B cell (primary cell): ENCODE measurements around the gene MYD88. TPM values are rescaled to one million over a fixed set of nuclear protein-coding genes. Genes with fewer than 3 reads are reported as not detected.

Experiments used
- ATAC-seq: fragments of 200-7000 bp; cut with Tn5 transposase; one replicate; pipeline ENCODE4 v1.10.0; 2021; ENCODE audit warnings: low read depth, mild to moderate bottlenecking, moderate number of reproducible peaks, moderate library complexity
- CTCF ChIA-PET: fragments of 350-600 bp; sonication (Branson Sonifier 250); formaldehyde crosslinking; loops from one replicate; lab custom pipeline; 2021; ENCODE audit warnings: antibody characterized with exemption, inconsistent platforms; lab: Charles Lee
- POLR2A ChIA-PET: fragments of 350-600 bp; sonication (Branson Sonifier 250); formaldehyde crosslinking; loops from one replicate; lab custom pipeline; 2021; ENCODE audit warnings: antibody characterized with exemption; lab: Charles Lee
- DNase-seq: peaks from one replicate; pipeline ENCODE4 v3.0.0; 2013
- H2AFZ ChIP-seq: 2 replicates; pipeline ENCODE4 v1.6.1; 2012; ENCODE audit warnings: mild to moderate bottlenecking, low read depth, low read length; ENCODE audit not compliant: insufficient read depth, poor library complexity, severe bottlenecking
- H3K27ac ChIP-seq, 2 donors: 1 replicate in 1 of 2; 2 replicates in 1 of 2; pipeline ENCODE4 v1.5.1; 2012 to 2013; ENCODE audit warnings: low read length in 2 of 2, mild to moderate bottlenecking in 2 of 2, moderate library complexity in 1 of 2
- H3K27me3 ChIP-seq, 4 experiments: fragments of 200-600 bp in 1 of 4; sonication (generic) in 1 of 4; replicated peaks in 1 of 4; 1 replicate in 2 of 4; 2 replicates in 2 of 4; pipeline versions ENCODE4 v1.6.1 to v1.7.0; 2013 to 2016; ENCODE audit warnings: low read length in 3 of 4, mild to moderate bottlenecking in 2 of 4, mixed read lengths in 1 of 4, moderate library complexity in 1 of 4; ENCODE audit not compliant: insufficient read depth in 4 of 4, control insufficient read depth in 3 of 4; ENCODE audit errors: control extremely low read depth in 1 of 4
- H3K36me3 ChIP-seq, 2 experiments: replicated peaks in 1 of 2; 1 replicate in 1 of 2; 2 replicates in 1 of 2; pipeline versions ENCODE4 v1.6.1 to v1.7.1; 2013; ENCODE audit warnings: low read length in 1 of 2; ENCODE audit not compliant: insufficient read depth in 2 of 2, control insufficient read depth in 1 of 2; ENCODE audit errors: control extremely low read depth in 1 of 2, extremely low read depth in 1 of 2
- H3K4me1 ChIP-seq, 2 donors: fragments of 200-600 bp in 1 of 2; sonication (generic) in 1 of 2; 1 replicate in 1 of 2; 2 replicates in 1 of 2; pipeline versions ENCODE4 v1.5.1 to v1.6.1; 2013 to 2017; ENCODE audit warnings: low read length in 2 of 2; ENCODE audit not compliant: control insufficient read depth in 2 of 2, insufficient read depth in 2 of 2
- H3K4me2 ChIP-seq: replicated peaks from 2 replicates; pipeline ENCODE3; 2012; ENCODE audit warnings: mild to moderate bottlenecking, low read depth, low read length; ENCODE audit not compliant: poor library complexity, severe bottlenecking
- H3K4me3 ChIP-seq, 5 experiments: fragments of 200-600 bp in 1 of 5; sonication (generic) in 1 of 5; 1 replicate in 3 of 5; 2 replicates in 2 of 5; pipeline versions ENCODE4 v1.5.1 to v1.7.0; 2011 to 2016; ENCODE audit warnings: low read length in 4 of 5, mild to moderate bottlenecking in 4 of 5, low read depth in 2 of 5, control low read depth in 1 of 5, moderate library complexity in 1 of 5; ENCODE audit not compliant: insufficient read depth in 1 of 5; ENCODE audit errors: control extremely low read depth in 1 of 5, extremely low read depth in 1 of 5
- H3K79me2 ChIP-seq: fragments of 200-600 bp; sonication (generic); one replicate; pipeline ENCODE4 v1.6.0; 2016; ENCODE audit warnings: low read length; ENCODE audit not compliant: control insufficient read depth, insufficient read depth
- H3K9ac ChIP-seq: fragments of 200-600 bp; sonication (generic); 2 replicates; pipeline ENCODE4 v1.6.1; 2017; ENCODE audit warnings: mild to moderate bottlenecking, low read length, moderate library complexity
- H3K9me3 ChIP-seq, 3 donors: one replicate each; pipeline versions ENCODE4 v1.6.1 to v1.7.1; 2013; ENCODE audit warnings: low read length in 2 of 3; ENCODE audit not compliant: control insufficient read depth in 2 of 3, insufficient read depth in 1 of 3; ENCODE audit errors: control extremely low read depth in 1 of 3
- H4K20me1 ChIP-seq: 2 replicates; pipeline ENCODE4 v1.6.0; 2012; ENCODE audit warnings: mild to moderate bottlenecking, low read length; ENCODE audit not compliant: insufficient read depth, control insufficient read depth, poor library complexity, severe bottlenecking
- H3K27ac Mint-ChIP-seq: one replicate; pipeline ENCODE4 v1.8.0; 2021; ENCODE audit warnings: mixed read lengths
- H3K27me3 Mint-ChIP-seq: one replicate; pipeline ENCODE4 v1.8.0; 2021; ENCODE audit warnings: mixed read lengths
- H3K4me1 Mint-ChIP-seq: one replicate; pipeline ENCODE4 v1.8.0; 2021; ENCODE audit warnings: mixed read lengths
- H3K4me3 Mint-ChIP-seq: one replicate; pipeline ENCODE4 v1.8.0; 2021; ENCODE audit warnings: mixed read lengths
- H3K9me3 Mint-ChIP-seq: one replicate; pipeline ENCODE4 v1.8.0; 2022; ENCODE audit warnings: mixed read lengths; ENCODE audit not compliant: insufficient read depth
- EZH2 ChIP-seq: IDR thresholded peaks from 2 replicates; pipeline ENCODE4 v1.6.1; 2012; ENCODE audit warnings: borderline replicate concordance, low read depth, mild to moderate bottlenecking, moderate library complexity, low read length; ENCODE audit not compliant: insufficient read depth, poor library complexity, severe bottlenecking
- WGBS: methylation state at CpG from one replicate; pipeline ENCODE4 v1.1.5; 2013; ENCODE audit warnings: missing lambda C conversion rate; ENCODE audit not compliant: insufficient coverage; 5-methylcytosine and 5-hydroxymethylcytosine counted together
- intact Hi-C: fragments of 100-400 bp; cut with micrococcal nuclease; formaldehyde crosslinking; loops from one replicate; pipeline ENCODE4 v1.10.0; 2022
- polyA plus RNA-seq: library from polyadenylated mRNA; depleted of rRNA; stranded (reverse); fragments of >200 nt; gene quantifications from 2 replicates; pipeline ENCODE4 v1.2.3, GENCODE V29; 2012
- total RNA-seq, 2 donors: library from RNA; stranded (reverse); fragments of 120-200 nt in 1 of 2; gene quantifications; 1 replicate in 1 of 2; 2 replicates in 1 of 2; pipeline versions ENCODE4 v1.2.3 to v1.2.4, GENCODE V29; 2013 to 2022
- TF ChIP-seq, protein P1 (sequence below): fragments of 200-600 bp; IDR thresholded peaks from one replicate; pipeline ENCODE4 v1.8.0; 2022; ENCODE audit warnings: antibody characterized with exemption, mild to moderate bottlenecking

MYD88 gene
- total and polyA plus RNA-seq, 2 donors (not counting 1 experiment from before 2014, with no cell fraction given): 48.0 to 52.3 TPM

DNA sequence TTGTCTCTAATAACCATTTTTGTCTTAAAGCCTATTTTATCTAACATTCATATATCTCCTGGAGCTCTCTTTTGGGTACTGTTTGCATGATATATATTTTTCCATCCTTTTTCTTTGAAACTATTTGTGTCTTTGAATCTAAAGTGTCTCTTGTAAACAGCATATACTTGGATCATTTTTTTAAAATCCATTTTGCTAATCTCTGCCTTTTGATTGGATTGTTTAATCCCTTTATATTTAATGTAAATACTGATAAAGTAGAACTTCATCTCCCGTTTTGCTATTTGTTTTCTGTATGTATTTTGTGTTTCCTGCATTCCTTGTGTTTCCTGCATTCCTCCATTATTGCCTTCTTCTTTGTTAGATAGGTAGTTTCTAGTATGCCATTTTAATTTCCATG is 32.9 kb upstream of the MYD88 start:
- peaks cover 4% of the 10 kb centered on the region for H3K9me3 Mint-ChIP-seq
- POLR2A ChIA-PET: no interaction called here
- peaks cover 8% of the 10 kb centered on the region for H3K4me1 Mint-ChIP-seq

DNA sequence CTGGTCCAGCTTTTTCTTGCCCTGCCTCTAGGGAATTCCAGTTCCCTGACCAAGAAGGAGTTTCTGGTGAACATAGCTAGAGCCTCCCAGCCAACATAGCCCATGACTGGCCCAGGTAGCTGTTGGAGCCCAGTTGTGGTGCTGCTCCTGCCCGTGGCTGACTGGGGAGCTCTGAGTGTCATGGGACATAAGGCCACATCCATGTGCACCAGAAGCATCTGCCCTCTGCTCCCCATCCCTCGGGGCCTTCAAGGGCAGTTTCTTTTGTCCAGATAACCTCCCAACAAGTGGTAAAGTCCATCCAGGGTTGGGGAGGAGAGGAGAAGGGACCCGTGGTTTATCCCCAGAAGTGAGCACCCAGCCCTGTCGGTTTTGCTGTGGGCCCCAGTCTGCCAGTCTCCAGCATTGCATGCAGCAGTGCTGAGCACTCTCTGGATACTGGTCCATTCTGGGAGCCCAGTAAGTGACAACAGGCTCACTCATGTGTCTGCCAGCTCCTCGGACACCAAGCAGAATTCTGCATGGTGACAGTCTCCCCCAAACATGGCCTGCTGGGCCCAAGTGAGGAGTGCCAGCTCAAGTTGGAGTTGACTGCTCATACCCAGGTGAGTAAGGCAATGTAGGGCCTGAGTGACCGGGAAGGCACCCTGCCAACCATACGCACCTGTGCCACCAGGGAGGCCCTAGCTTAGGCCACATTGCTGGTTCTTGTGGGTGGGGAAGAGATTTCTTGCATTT is 30.4 kb upstream of the MYD88 start:
- no peak overlapping the region for H3K9ac ChIP-seq
- TF ChIP-seq EZH2: no peak
- TF ChIP-seq, protein P1, sequence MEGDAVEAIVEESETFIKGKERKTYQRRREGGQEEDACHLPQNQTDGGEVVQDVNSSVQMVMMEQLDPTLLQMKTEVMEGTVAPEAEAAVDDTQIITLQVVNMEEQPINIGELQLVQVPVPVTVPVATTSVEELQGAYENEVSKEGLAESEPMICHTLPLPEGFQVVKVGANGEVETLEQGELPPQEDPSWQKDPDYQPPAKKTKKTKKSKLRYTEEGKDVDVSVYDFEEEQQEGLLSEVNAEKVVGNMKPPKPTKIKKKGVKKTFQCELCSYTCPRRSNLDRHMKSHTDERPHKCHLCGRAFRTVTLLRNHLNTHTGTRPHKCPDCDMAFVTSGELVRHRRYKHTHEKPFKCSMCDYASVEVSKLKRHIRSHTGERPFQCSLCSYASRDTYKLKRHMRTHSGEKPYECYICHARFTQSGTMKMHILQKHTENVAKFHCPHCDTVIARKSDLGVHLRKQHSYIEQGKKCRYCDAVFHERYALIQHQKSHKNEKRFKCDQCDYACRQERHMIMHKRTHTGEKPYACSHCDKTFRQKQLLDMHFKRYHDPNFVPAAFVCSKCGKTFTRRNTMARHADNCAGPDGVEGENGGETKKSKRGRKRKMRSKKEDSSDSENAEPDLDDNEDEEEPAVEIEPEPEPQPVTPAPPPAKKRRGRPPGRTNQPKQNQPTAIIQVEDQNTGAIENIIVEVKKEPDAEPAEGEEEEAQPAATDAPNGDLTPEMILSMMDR: no peak
- peaks cover 7 to 17% (median 8%) of the 10 kb centered on the region in 3 donors for H3K9me3 ChIP-seq
- H3K27me3 ChIP-seq: peaks cover 0 to 10% (median 0%) of the 10 kb centered on the region in 4 experiments
- no peak overlapping the region for H2AFZ ChIP-seq
- ATAC-seq (no peak), DNase-seq (no peak)
- no peak overlapping the region for H3K4me3 Mint-ChIP-seq
- H3K4me2 ChIP-seq: no peak overlapping the region
- H3K4me3 ChIP-seq: no peak overlapping the region
- ChIA-PET POLR2A (no interaction called here), CTCF (interaction anchor here (0.6 kb wide), 1 partner anchor 318 kb away, joined by 4 read pairs; no protein-coding TSS in a partner anchor)
- WGBS: 97% methylated on average over 6 of the region's 7 CpGs
- no peaks in the 10 kb centered on the region for H3K79me2 ChIP-seq
- H3K27ac ChIP-seq: no peak overlapping the region
- H3K4me1 ChIP-seq: no peaks in the 10 kb centered on the region
- H3K36me3 ChIP-seq: no peaks in the 10 kb centered on the region
- no peaks in the 10 kb centered on the region for H4K20me1 ChIP-seq
- peaks cover 4% of the 10 kb centered on the region for H3K9me3 Mint-ChIP-seq
- intact Hi-C loops: no loop called here
- H3K4me1 Mint-ChIP-seq: no peaks in the 10 kb centered on the region
- no peak overlapping the region for H3K27ac Mint-ChIP-seq
- H3K27me3 Mint-ChIP-seq: peaks cover 5% of the 10 kb centered on the region

More for the DNA sequence above, 32.9 kb upstream of the MYD88 start:
- Histone ChIP-seq H3K4me3 (no peak overlapping the region), H3K79me2 (no peaks in the 10 kb centered on the region), H2AFZ (no peak overlapping the region), H3K9me3 (peaks cover 7 to 17% (median 8%) of the 10 kb centered on the region in 3 donors), H3K27ac (no peak overlapping the region), H3K27me3 (peaks cover 0 to 10% (median 0%) of the 10 kb centered on the region in 4 experiments), H3K4me2 (no peak overlapping the region), H4K20me1 (no peaks in the 10 kb centered on the region), H3K4me1 (peaks cover 3 to 9% of the 10 kb centered on the region in 2 donors), H3K9ac (no peak overlapping the region), H3K36me3 (no peaks in the 10 kb centered on the region)
- DNase-seq (no peak), ATAC-seq (no peak)
- CTCF ChIA-PET: no interaction called here
- WGBS: no CpG with 5 or more reads among the region's 1 CpG
- TF ChIP-seq, protein P1: no peak
- TF ChIP-seq EZH2: no peak
- intact Hi-C loops: no loop called here
- Mint-ChIP-seq H3K27ac (no peak overlapping the region), H3K4me3 (no peak overlapping the region), H3K27me3 (peaks cover 5% of the 10 kb centered on the region)
